ENCODE results near the gene CPAMD8. TPM values are rescaled to one million over a fixed set of nuclear protein-coding genes. Genes with fewer than 3 reads are reported as not detected.

Gene CPAMD8
- total RNA-seq, 1 experiment from 2014 or later, result 0.20 TPM

DNA sequence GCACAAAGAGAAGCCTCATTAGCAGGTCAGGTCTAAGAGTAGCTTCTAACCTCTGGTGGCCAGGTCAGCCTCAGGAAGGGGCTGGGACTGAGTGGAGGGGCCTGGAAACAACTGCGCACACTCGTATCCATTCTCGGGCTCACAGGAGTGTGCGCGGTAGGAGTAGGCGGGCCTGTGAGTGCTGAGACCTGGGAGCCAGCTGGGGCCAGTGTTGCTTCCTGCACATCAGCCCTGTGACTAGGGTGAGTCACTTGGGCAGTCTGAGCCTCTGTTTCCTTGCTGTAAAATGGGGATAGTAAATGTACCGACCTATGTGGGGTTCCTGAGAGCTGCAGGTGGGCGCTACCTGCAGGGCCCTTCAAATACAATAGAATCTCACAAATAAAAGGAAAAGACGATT lies 170.5 kb downstream of the CPAMD8 start:
- Histone ChIP-seq H3K79me2 (ENCODE audit: insufficient read depth, low read length) (no peaks in the 10 kb centered on the region), H3K9me2 (ENCODE audit: insufficient read depth) (no peaks in the 10 kb centered on the region), H3K9ac (ENCODE audit: low read length) (no peak overlapping the region), H3K27ac (ENCODE audit: low read depth, low read length) (no peak overlapping the region), H3K4me1 (ENCODE audit: control insufficient read depth in 1 of 2, insufficient read depth in 2 of 2, low read length in 2 of 2) (no peaks in the 10 kb centered on the region), H2AFZ (ENCODE audit: low read depth, low read length, poor library complexity, severe bottlenecking) (no peak overlapping the region), H3K9me3 (ENCODE audit: control insufficient read depth in 1 of 2, insufficient read depth in 1 of 2, low read depth in 1 of 2, low read length in 2 of 2) (no peaks in the 10 kb centered on the region), H3K27me3 (ENCODE audit: insufficient read depth, low read length) (no peaks in the 10 kb centered on the region), H4K20me1 (ENCODE audit: insufficient read depth) (no peaks in the 10 kb centered on the region), H3K36me3 (ENCODE audit: control insufficient read depth in 1 of 2, insufficient read depth in 2 of 2, low read length in 2 of 2) (peaks cover 17 to 27% of the 10 kb centered on the region in 2 experiments), H3K4me3 (replicated peaks in 1 of 2; ENCODE audit: low read depth in 1 of 2, low read length in 2 of 2) (no peak overlapping the region), H3K4me2 (ENCODE audit: low read length) (no peak overlapping the region)
- POLR2A ChIA-PET, result no interaction called here
- RAD21 ChIA-PET (ENCODE audit: low non-redundant PET in 1 of 2, low total read pairs in 2 of 2, uncharacterized antibody in 2 of 2, unreplicated experiment in 2 of 2), result no interaction called here
- DNase-seq (ENCODE audit: low read depth, low spot score), result no peak
- no TSS peak for BruUV-seq (replicated peaks)
- ATAC-seq, result no peak
- CTCF ChIA-PET, result no interaction called here
- TF ChIP-seq, protein P1, sequence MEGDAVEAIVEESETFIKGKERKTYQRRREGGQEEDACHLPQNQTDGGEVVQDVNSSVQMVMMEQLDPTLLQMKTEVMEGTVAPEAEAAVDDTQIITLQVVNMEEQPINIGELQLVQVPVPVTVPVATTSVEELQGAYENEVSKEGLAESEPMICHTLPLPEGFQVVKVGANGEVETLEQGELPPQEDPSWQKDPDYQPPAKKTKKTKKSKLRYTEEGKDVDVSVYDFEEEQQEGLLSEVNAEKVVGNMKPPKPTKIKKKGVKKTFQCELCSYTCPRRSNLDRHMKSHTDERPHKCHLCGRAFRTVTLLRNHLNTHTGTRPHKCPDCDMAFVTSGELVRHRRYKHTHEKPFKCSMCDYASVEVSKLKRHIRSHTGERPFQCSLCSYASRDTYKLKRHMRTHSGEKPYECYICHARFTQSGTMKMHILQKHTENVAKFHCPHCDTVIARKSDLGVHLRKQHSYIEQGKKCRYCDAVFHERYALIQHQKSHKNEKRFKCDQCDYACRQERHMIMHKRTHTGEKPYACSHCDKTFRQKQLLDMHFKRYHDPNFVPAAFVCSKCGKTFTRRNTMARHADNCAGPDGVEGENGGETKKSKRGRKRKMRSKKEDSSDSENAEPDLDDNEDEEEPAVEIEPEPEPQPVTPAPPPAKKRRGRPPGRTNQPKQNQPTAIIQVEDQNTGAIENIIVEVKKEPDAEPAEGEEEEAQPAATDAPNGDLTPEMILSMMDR (IDR thresholded peaks at IDR 0.05 in 2 of 3, conservative IDR thresholded peaks at IDR 0.05 in 1 of 3; ENCODE audit: borderline replicate concordance in 1 of 3, insufficient read depth in 1 of 3, low read depth in 2 of 3, low read length in 2 of 3), result no peak
- TF ChIP-seq JUND (IDR thresholded peaks at IDR 0.05) (no peak), SRF (IDR thresholded peaks at IDR 0.05; ENCODE audit: low read depth) (no peak), ZNF274 (IDR thresholded peaks at IDR 0.05; ENCODE audit: low read depth, low read length) (no peak)
- TF ChIP-seq, protein P2, sequence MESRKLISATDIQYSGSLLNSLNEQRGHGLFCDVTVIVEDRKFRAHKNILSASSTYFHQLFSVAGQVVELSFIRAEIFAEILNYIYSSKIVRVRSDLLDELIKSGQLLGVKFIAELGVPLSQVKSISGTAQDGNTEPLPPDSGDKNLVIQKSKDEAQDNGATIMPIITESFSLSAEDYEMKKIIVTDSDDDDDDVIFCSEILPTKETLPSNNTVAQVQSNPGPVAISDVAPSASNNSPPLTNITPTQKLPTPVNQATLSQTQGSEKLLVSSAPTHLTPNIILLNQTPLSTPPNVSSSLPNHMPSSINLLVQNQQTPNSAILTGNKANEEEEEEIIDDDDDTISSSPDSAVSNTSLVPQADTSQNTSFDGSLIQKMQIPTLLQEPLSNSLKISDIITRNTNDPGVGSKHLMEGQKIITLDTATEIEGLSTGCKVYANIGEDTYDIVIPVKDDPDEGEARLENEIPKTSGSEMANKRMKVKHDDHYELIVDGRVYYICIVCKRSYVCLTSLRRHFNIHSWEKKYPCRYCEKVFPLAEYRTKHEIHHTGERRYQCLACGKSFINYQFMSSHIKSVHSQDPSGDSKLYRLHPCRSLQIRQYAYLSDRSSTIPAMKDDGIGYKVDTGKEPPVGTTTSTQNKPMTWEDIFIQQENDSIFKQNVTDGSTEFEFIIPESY (IDR thresholded peaks at IDR 0.05; ENCODE audit: extremely low read depth, insufficient replicate concordance, low read length), result no peak
- TF ChIP-seq, protein P3, sequence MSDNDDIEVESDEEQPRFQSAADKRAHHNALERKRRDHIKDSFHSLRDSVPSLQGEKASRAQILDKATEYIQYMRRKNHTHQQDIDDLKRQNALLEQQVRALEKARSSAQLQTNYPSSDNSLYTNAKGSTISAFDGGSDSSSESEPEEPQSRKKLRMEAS (IDR thresholded peaks at IDR 0.05), result no peak
- intact Hi-C loops (cut with micrococcal nuclease), result no loop called here
